Esophagus squamous epithelium (tissue), 5 donors: ENCODE measurements around the gene ANO2. TPM values are rescaled to one million over a fixed set of nuclear protein-coding genes. Genes with fewer than 3 reads are reported as not detected.

Source experiments
- DNase-seq: peaks from one replicate; lab custom pipeline; 2025; lab: John Stamatoyannopoulos, UW
- H3K27ac ChIP-seq, 4 donors: fragments of 200-600 bp; sonication (generic); one replicate each; pipeline ENCODE4 v1.5.1; 2016 to 2019; ENCODE audit warnings: mild to moderate bottlenecking in 1 of 4
- H3K27me3 ChIP-seq, 4 donors: fragments of 200-600 bp; sonication (generic); 1 replicate in 3 of 4; 2 replicates in 1 of 4; pipeline versions ENCODE4 v1.5.1 to v1.6.0; 2017 to 2021; ENCODE audit warnings: antibody characterized with exemption in 1 of 4
- H3K36me3 ChIP-seq, 3 donors: fragments of 200-600 bp; sonication (generic); one replicate each; pipeline ENCODE4 v1.5.1; 2016 to 2019
- H3K4me1 ChIP-seq, 3 donors: fragments of 200-600 bp; sonication (generic); one replicate each; pipeline ENCODE4 v1.5.1; 2017 to 2019
- H3K4me3 ChIP-seq, 4 donors: fragments of 200-600 bp; sonication (generic); 1 replicate in 3 of 4; 2 replicates in 1 of 4; pipeline ENCODE4 v1.5.1; 2016 to 2019; ENCODE audit warnings: mild to moderate bottlenecking in 2 of 4, moderate library complexity in 1 of 4
- H3K9me3 ChIP-seq, 3 donors: fragments of 200-600 bp; sonication (generic); one replicate each; pipeline ENCODE4 v1.5.1; 2016 to 2019
- POLR2A ChIP-seq, 4 donors: fragments of 450-650 bp; IDR thresholded peaks; one replicate each; pipeline ENCODE4 v1.6.1; 2017; ENCODE audit warnings: antibody characterized with exemption in 4 of 4, mild to moderate bottlenecking in 4 of 4, moderate library complexity in 3 of 4
- WGBS, 2 donors: methylation state at CpG; one replicate each; pipeline ENCODE4 v1.1.5; 2018; 5-methylcytosine and 5-hydroxymethylcytosine counted together
- intact Hi-C: fragments of 100-400 bp; cut with DNase I; formaldehyde crosslinking; loops from one replicate; pipeline ENCODE4 v1.15.0; 2022
- total RNA-seq, 4 donors: library from RNA; depleted of rRNA; stranded (reverse); fragments of >200 nt; gene quantifications; one replicate each; pipeline ENCODE4 v1.1.0, GENCODE V29; 2016
- TF ChIP-seq, protein P1 (sequence below), 6 experiments: fragments of 450-650 bp in 4 of 6; fragments of 200-600 bp in 2 of 6; sonication (generic) in 2 of 6; IDR thresholded peaks; one replicate each; pipeline ENCODE4 v1.5.1; 2016 to 2019; ENCODE audit warnings: antibody characterized with exemption in 6 of 6, mild to moderate bottlenecking in 4 of 6, moderate library complexity in 4 of 6
- donor health status: DM: yes; HTN: yes; CAD: no.

ANO2 gene
- total RNA-seq, 4 donors from 2014 or later = 0.49 to 11.8 (median 3.1) TPM

GRCh38 chr12:5807514-5808219 is 137.4 kb downstream of the ANO2 start:
- intact Hi-C loops = no loop called here
- TF ChIP-seq, protein P1, sequence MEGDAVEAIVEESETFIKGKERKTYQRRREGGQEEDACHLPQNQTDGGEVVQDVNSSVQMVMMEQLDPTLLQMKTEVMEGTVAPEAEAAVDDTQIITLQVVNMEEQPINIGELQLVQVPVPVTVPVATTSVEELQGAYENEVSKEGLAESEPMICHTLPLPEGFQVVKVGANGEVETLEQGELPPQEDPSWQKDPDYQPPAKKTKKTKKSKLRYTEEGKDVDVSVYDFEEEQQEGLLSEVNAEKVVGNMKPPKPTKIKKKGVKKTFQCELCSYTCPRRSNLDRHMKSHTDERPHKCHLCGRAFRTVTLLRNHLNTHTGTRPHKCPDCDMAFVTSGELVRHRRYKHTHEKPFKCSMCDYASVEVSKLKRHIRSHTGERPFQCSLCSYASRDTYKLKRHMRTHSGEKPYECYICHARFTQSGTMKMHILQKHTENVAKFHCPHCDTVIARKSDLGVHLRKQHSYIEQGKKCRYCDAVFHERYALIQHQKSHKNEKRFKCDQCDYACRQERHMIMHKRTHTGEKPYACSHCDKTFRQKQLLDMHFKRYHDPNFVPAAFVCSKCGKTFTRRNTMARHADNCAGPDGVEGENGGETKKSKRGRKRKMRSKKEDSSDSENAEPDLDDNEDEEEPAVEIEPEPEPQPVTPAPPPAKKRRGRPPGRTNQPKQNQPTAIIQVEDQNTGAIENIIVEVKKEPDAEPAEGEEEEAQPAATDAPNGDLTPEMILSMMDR (IDR thresholded peaks at IDR 0.05) = no peak
- TF ChIP-seq POLR2A (IDR thresholded peaks at IDR 0.05) = no peak
- Histone ChIP-seq H3K9me3 (no peaks in the 10 kb centered on the region), H3K4me3 (no peak overlapping the region), H3K4me1 (no peaks in the 10 kb centered on the region), H3K36me3 (no peaks in the 10 kb centered on the region), H3K27ac (no peak overlapping the region), H3K27me3 (peaks cover 0 to 75% (median 0%) of the 10 kb centered on the region in 4 donors)
- 74 to 84% methylated on average over 8 of the region's 8 CpGs for WGBS, 2 donors
- DNase-seq = no peak

- TF ChIP-seq, protein P1 (IDR thresholded peaks at IDR 0.05) = no peak
- no peak for TF ChIP-seq POLR2A (IDR thresholded peaks at IDR 0.05)
- Histone ChIP-seq H3K27ac (no peak overlapping the region), H3K27me3 (peaks cover 0 to 80% (median 0%) of the 10 kb centered on the region in 4 donors), H3K4me1 (no peaks in the 10 kb centered on the region), H3K9me3 (no peaks in the 10 kb centered on the region), H3K36me3 (no peaks in the 10 kb centered on the region), H3K4me3 (no peak overlapping the region)
- 80 to 84% methylated on average over 6 of the region's 6 CpGs for WGBS, 2 donors
- DNase-seq = no peak
- intact Hi-C loops = no loop called here
These were observed 138.0 kb downstream of the ANO2 start for GRCh38 chr12:5807090-5807414.

DNA sequence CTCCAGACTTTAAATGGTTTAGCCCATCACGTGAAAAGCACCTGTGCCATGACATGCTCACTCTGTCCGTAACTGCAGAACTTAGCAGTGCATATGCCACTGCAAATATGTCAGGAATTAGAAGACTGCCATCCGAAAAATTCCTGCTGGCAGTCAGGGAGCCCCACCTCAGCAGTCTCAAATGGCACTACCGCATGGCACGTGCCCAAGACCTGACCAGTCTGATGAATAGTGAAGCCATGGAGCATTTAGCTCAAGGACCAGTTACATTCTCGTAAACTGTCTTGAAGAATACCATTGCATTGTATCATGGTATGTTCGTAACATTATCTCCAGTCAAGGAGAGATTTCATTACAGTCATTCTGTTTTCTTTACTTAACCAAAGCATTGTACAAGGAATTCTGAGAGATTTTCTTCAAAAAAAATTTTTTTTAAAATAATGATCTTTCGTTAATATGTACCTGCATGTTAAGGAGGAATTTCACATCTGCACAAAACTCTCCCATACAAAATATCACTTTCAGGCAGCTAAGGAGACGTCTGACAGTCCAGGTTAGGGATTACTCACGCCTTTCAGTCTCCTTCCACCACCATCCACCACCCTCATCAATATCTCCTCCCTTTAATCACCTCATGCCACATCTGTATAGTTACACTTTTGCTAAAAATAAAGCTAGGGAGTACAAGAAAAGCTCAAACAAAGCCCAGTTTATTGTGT is 138.5 kb downstream of the ANO2 start:
- Histone ChIP-seq H3K4me3 (no peak overlapping the region), H3K9me3 (no peaks in the 10 kb centered on the region), H3K4me1 (no peaks in the 10 kb centered on the region), H3K27ac (no peak overlapping the region), H3K27me3 (peaks cover 0 to 80% (median 0%) of the 10 kb centered on the region in 4 donors), H3K36me3 (no peaks in the 10 kb centered on the region)
- TF ChIP-seq POLR2A (IDR thresholded peaks at IDR 0.05) = no peak
- TF ChIP-seq, protein P1 (IDR thresholded peaks at IDR 0.05) = no peak
- no peak for DNase-seq
- intact Hi-C loops = no loop called here
- 71% methylated on average over 8 to 10 of the region's 10 CpGs for WGBS, 2 donors

GRCh38 chr12:5803532-5803931 is 141.5 kb downstream of the ANO2 start:
- 82 to 88% methylated on average over 1 to 6 of the region's 7 CpGs for WGBS, 2 donors
- intact Hi-C loops = no loop called here
- Histone ChIP-seq H3K4me1 (no peaks in the 10 kb centered on the region), H3K9me3 (no peaks in the 10 kb centered on the region), H3K27me3 (peaks cover 0 to 65% (median 0%) of the 10 kb centered on the region in 4 donors), H3K4me3 (no peak overlapping the region), H3K27ac (no peak overlapping the region), H3K36me3 (no peaks in the 10 kb centered on the region)
- no peak for DNase-seq
- TF ChIP-seq POLR2A (IDR thresholded peaks at IDR 0.05) = no peak
- TF ChIP-seq, protein P1 (IDR thresholded peaks at IDR 0.05) = no peak
